Suprapubic skin (tissue), 4 donors: ENCODE results near the gene SLC22A16. TPM values are rescaled to one million over a fixed set of nuclear protein-coding genes. Genes with fewer than 3 reads are reported as not detected.

Experiments used
- DNase-seq, 2 donors: peaks; one replicate each; pipeline ENCODE4 v3.0.0-alpha.2; 2019; ENCODE audit warnings: low spot score in 2 of 2
- H3K27ac ChIP-seq: fragments of 200-600 bp; sonication (generic); one replicate; pipeline ENCODE4 v1.5.1; 2019
- H3K27me3 ChIP-seq: fragments of 200-600 bp; sonication (generic); one replicate; pipeline ENCODE4 v1.5.1; 2019
- H3K36me3 ChIP-seq: fragments of 200-600 bp; sonication (generic); one replicate; pipeline ENCODE4 v1.5.1; 2019
- H3K4me1 ChIP-seq: fragments of 200-600 bp; sonication (generic); one replicate; pipeline ENCODE4 v1.5.1; 2019
- H3K4me3 ChIP-seq: fragments of 200-600 bp; sonication (generic); one replicate; pipeline ENCODE4 v1.5.1; 2019; ENCODE audit warnings: mild to moderate bottlenecking
- H3K9me3 ChIP-seq: fragments of 200-600 bp; sonication (generic); one replicate; pipeline ENCODE4 v1.5.1; 2019
- CTCF ChIP-seq, 2 donors: fragments of 200-600 bp in 1 of 2; fragments of 450-650 bp in 1 of 2; sonication (generic) in 1 of 2; IDR thresholded peaks; one replicate each; pipeline ENCODE4 v1.5.1; 2016 to 2019; ENCODE audit warnings: antibody characterized with exemption in 2 of 2, mild to moderate bottlenecking in 1 of 2, moderate library complexity in 1 of 2
- EP300 ChIP-seq: sonication (generic); formaldehyde crosslinking; IDR thresholded peaks from one replicate; pipeline ENCODE4 v1.6.1; 2017; ENCODE audit warnings: antibody characterized with exemption
- POLR2A ChIP-seq, 2 donors: fragments of 450-650 bp; IDR thresholded peaks; one replicate each; pipeline ENCODE4 v1.6.1; 2017; ENCODE audit warnings: antibody characterized with exemption in 2 of 2, mild to moderate bottlenecking in 2 of 2, moderate library complexity in 2 of 2
- POLR2AphosphoS5 ChIP-seq, 3 donors: sonication (generic); formaldehyde crosslinking; IDR thresholded peaks; one replicate each; pipeline ENCODE4 v1.6.1; 2017; ENCODE audit warnings: antibody characterized with exemption in 3 of 3
- WGBS: methylation state at CpG from one replicate; pipeline ENCODE4 v1.1.5; 2018; 5-methylcytosine and 5-hydroxymethylcytosine counted together
- total RNA-seq, 4 donors: library from RNA; depleted of rRNA; stranded (reverse); fragments of >200 nt; gene quantifications; one replicate each; pipeline ENCODE4 v1.1.0, GENCODE V29; 2016

The SLC22A16 gene
- total RNA-seq, 4 donors from 2014 or later = not detected

DNA sequence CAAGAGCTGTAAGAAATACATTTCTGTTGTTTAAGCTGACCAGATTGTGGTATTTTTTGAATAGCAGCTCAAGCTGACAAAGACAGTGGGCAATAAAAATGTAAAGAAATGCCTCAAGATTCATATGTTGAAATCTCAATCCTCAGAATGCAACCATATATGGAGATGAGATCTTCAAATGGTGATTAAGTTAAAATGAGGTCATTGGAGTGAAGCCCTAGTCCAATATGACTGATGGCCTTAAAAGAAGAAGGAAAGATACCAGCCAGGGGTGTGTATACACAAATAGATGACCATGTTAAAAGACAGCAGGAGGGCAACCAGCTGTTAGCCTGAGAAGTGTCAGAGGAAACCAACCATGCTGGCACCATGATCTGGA is 54.0 kb downstream of the SLC22A16 start:
- peaks cover 5% of the 10 kb centered on the region for H3K9me3 ChIP-seq
- H3K4me3 ChIP-seq = no peak overlapping the region
- no peak overlapping the region for H3K27ac ChIP-seq
- DNase-seq = no peak
- H3K27me3 ChIP-seq = peaks cover 13% of the 10 kb centered on the region
- H3K36me3 ChIP-seq = no peaks in the 10 kb centered on the region
- TF ChIP-seq POLR2A (IDR thresholded peaks at IDR 0.05) = no peak
- no peak for TF ChIP-seq POLR2AphosphoS5 (IDR thresholded peaks at IDR 0.05)
- no peak for TF ChIP-seq EP300
- no peak for TF ChIP-seq CTCF (IDR thresholded peaks at IDR 0.05)
- H3K4me1 ChIP-seq = no peaks in the 10 kb centered on the region

DNA sequence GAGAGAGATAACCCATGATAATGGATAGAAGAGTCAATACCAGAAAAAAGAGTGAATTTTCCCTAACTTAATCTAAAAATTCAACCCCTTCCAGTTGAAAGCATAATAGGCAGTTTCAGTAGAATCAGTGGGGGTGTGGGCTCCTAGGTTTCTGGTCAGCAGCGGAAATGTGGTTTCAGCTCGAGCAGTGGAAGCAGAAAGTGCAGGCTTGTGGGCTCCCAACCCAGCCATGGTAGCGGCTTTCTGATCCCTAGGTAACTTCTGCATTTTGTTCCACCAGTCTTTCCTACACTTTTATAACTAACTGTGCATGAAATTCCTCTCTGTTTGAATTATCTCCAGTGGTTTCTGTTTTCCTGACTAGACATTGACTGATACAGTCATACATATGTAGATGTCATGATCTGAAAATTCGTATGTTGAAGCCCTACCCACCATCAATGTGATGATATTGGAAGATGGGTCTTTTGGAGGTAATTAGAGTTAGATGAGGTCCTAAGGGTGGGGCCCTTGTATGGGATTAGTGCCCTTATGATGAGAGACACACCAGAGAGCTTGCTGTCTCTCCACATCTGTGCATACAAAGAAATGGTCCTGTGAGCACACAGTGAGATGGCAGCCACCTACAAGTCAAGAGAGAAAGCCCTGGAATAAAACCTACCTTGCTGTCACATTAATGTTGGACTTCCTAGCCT is 54.5 kb downstream of the SLC22A16 start:
- Histone ChIP-seq H3K9me3 (peaks cover 5% of the 10 kb centered on the region), H3K27ac (no peak overlapping the region), H3K27me3 (peaks cover 13% of the 10 kb centered on the region), H3K4me3 (no peak overlapping the region), H3K4me1 (no peaks in the 10 kb centered on the region), H3K36me3 (no peaks in the 10 kb centered on the region)
- DNase-seq = no peak
- no peak for TF ChIP-seq POLR2A (IDR thresholded peaks at IDR 0.05)
- TF ChIP-seq CTCF (IDR thresholded peaks at IDR 0.05) = no peak
- no peak for TF ChIP-seq POLR2AphosphoS5 (IDR thresholded peaks at IDR 0.05)
- TF ChIP-seq EP300 = no peak
- 54% methylated on average over 4 of the region's 4 CpGs for WGBS

DNA sequence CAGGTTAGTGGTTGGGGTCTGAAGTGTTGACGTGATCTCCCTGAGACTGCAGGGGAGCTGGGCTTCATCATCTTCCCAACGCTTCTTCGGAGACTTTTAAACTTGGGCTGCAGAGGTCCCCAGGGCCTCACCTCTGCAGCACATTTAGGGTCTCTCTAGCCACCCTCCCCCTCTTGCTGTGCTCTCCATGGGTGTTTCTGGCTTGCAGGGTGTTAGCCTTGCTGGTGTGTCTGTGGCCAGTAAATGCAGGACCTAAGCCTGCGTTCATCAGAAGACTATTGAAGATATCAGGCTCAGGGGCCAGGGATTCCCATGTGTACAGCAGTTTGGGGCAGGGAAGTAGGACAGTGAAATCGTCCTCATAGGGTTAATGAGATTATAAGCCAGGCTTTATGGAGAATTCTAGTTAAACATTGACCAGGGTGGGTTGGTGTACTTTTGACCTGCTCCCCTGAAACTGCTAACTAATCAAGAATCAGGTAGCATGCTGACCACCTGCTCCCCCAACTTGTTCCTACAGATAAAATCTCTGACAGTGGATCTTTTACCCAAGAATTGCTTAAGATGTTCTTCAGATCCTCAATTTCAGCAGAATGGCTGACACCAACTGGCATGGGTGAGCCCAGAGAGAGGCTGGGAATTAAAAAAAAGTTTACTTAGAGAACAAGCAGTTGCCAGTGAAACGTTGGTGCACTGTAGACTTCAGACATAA is 57.2 kb downstream of the SLC22A16 start:
- no peaks in the 10 kb centered on the region for H3K36me3 ChIP-seq
- no peak for TF ChIP-seq POLR2A (IDR thresholded peaks at IDR 0.05)
- TF ChIP-seq CTCF (IDR thresholded peaks at IDR 0.05) = no peak
- TF ChIP-seq EP300 = no peak
- no peak for TF ChIP-seq POLR2AphosphoS5 (IDR thresholded peaks at IDR 0.05)
- peaks cover 13% of the 10 kb centered on the region for H3K4me1 ChIP-seq
- DNase-seq = no peak
- H3K9me3 ChIP-seq = peaks cover 5% of the 10 kb centered on the region
- H3K27ac ChIP-seq = no peak overlapping the region
- 78% methylated on average over 6 of the region's 6 CpGs for WGBS
- peaks cover 4% of the 10 kb centered on the region for H3K27me3 ChIP-seq
- no peak overlapping the region for H3K4me3 ChIP-seq

GRCh38 chr6:110418594-110418993 is 57.8 kb downstream of the SLC22A16 start:
- Histone ChIP-seq H3K4me3 (no peak overlapping the region), H3K4me1 (peaks cover 13% of the 10 kb centered on the region), H3K9me3 (peaks cover 5% of the 10 kb centered on the region), H3K27ac (no peak overlapping the region), H3K36me3 (no peaks in the 10 kb centered on the region), H3K27me3 (peaks cover 4% of the 10 kb centered on the region)
- TF ChIP-seq POLR2A (IDR thresholded peaks at IDR 0.05) (no peak), CTCF (IDR thresholded peaks at IDR 0.05) (no peak), POLR2AphosphoS5 (IDR thresholded peaks at IDR 0.05) (no peak), EP300 (no peak)
- DNase-seq = no peak
- WGBS = 90% methylated on average over 3 of the region's 3 CpGs

- DNase-seq = peak in 1 of 2 donors; percentile 74
- peaks cover 13% of the 10 kb centered on the region for H3K4me1 ChIP-seq
- TF ChIP-seq POLR2AphosphoS5 (IDR thresholded peaks at IDR 0.05) = no peak
- TF ChIP-seq POLR2A (IDR thresholded peaks at IDR 0.05) = no peak
- TF ChIP-seq CTCF (IDR thresholded peaks at IDR 0.05) = no peak
- TF ChIP-seq EP300 = no peak
- H3K9me3 ChIP-seq = no peaks in the 10 kb centered on the region
- peak within 1 kb of the TSS; percentile 38 for H3K4me3 ChIP-seq
- H3K27me3 ChIP-seq = no peaks in the 10 kb centered on the region
- WGBS = 34% methylated on average over 11 of the region's 12 CpGs
- no peaks in the 10 kb centered on the region for H3K36me3 ChIP-seq
- H3K27ac ChIP-seq = peak within 1 kb of the TSS; percentile 54
These were observed 61.1 kb downstream of the SLC22A16 start, which contains the start of gene DDO for GRCh38 chr6:110415086-110415916. Gene DDO, minus strand, starts transcription at chr6:110415575. Its CDS starts 2,113 bp downstream, at chr6:110413462.
